ENCODE measurements around the gene ZNF3. TPM values are rescaled to one million over a fixed set of nuclear protein-coding genes. Genes with fewer than 3 reads are reported as not detected.

The ZNF3 gene
- total RNA-seq, 2 donors from 2014 or later: 32.8 to 39.9 TPM

DNA sequence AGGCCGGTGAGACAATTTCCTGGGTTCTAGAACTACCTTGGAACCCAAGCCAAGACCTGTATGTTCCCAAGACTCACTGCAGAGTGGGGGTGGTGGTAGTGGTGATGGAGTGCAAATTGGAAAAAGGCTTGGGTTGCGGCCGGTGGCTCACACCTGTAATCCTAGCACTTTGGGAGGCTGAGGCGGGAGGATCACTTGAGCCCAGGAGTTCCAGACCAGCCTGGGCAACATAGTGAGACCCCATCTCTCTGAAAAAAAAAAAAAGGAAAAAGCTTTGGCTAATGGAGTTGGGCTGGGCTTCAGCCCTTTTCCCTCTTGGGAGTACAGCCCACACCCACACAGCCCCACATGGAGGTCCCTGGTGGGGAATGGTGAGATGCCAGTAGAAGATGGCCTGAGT, 24.0 kb upstream of the ZNF3 start:
- Histone ChIP-seq H3K36me3 (ENCODE audit: control insufficient read depth, insufficient read depth, low read length) (peaks cover 43% of the 10 kb centered on the region), H3K4me3 (ENCODE audit: low read length) (no peak overlapping the region), H3K9me3 (ENCODE audit: control insufficient read depth, low read length) (no peaks in the 10 kb centered on the region), H3K27me3 (ENCODE audit: control insufficient read depth, insufficient read depth, low read length, poor library complexity, severe bottlenecking) (no peaks in the 10 kb centered on the region), H3K9ac (ENCODE audit: extremely low read depth, low read length, poor library complexity, severe bottlenecking) (no peak overlapping the region), H3K27ac (ENCODE audit: low read depth, low read length) (no peak overlapping the region), H3K4me1 (ENCODE audit: control insufficient read depth, insufficient read depth, low read length) (no peaks in the 10 kb centered on the region)
- Mint-ChIP-seq H3K27me3 (ENCODE audit: insufficient read depth) (no peaks in the 10 kb centered on the region), H3K27ac (no peak overlapping the region), H3K4me3 (no peak overlapping the region), H3K36me3 (ENCODE audit: low read depth) (peaks cover 60% of the 10 kb centered on the region), H3K9me3 (no peaks in the 10 kb centered on the region), H3K4me1 (no peaks in the 10 kb centered on the region)
- TF ChIP-seq, protein P1, sequence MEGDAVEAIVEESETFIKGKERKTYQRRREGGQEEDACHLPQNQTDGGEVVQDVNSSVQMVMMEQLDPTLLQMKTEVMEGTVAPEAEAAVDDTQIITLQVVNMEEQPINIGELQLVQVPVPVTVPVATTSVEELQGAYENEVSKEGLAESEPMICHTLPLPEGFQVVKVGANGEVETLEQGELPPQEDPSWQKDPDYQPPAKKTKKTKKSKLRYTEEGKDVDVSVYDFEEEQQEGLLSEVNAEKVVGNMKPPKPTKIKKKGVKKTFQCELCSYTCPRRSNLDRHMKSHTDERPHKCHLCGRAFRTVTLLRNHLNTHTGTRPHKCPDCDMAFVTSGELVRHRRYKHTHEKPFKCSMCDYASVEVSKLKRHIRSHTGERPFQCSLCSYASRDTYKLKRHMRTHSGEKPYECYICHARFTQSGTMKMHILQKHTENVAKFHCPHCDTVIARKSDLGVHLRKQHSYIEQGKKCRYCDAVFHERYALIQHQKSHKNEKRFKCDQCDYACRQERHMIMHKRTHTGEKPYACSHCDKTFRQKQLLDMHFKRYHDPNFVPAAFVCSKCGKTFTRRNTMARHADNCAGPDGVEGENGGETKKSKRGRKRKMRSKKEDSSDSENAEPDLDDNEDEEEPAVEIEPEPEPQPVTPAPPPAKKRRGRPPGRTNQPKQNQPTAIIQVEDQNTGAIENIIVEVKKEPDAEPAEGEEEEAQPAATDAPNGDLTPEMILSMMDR (conservative IDR thresholded peaks at IDR 0.05): no peak
- WGBS, 2 experiments (ENCODE audit: insufficient coverage in 1 of 2, insufficient read length in 1 of 2): 90 to 100% methylated on average over 1 to 4 of the region's 4 CpGs
- no peak for DNase-seq

DNA sequence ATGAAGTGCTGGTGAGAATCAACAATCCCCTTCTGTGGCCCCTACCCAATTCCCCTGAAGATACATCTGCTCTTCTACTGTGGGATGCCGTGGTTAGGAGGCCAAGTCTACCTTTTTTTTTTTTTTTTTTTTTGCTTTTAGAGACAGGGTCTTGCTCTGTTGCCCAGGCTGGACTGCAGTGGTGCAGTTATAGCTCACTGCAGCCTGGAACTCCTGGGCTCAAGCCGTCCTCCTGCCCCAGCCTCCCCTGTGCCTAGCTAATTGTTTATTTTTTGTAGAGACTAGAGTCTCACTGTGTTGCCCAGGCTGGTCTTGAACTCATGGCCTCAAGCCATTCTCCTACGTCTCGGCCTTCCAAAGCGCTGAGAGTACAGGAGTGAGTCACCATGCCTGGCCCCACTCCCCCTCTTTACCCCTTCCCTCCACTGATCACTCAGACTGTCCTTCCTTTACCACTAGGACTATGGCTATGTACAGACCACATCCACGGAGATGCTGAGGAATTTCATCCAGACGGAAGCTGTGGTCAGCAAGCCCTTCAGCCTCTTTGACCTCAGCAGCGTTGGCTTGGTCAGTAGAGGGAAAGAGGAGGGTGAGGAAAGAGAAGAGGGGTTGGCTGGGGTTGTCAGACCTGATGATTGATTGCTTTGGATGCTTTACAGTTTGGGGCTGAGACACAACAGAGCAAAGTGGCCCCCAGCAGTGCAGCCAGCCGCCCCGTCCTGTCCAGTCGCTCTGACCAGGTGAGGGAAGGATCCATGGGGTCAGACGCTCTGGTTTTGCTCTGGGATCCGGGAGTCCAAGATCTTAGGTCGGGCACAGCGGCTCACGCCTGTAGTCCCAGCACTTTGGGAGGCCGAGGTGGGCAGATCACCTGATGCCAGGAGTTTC, 21.7 kb upstream of the ZNF3 start:
- Histone ChIP-seq H3K27ac (ENCODE audit: low read depth, low read length) (no peak overlapping the region), H3K9ac (ENCODE audit: extremely low read depth, low read length, poor library complexity, severe bottlenecking) (peak overlapping the region; percentile 100), H3K27me3 (ENCODE audit: control insufficient read depth, insufficient read depth, low read length, poor library complexity, severe bottlenecking) (no peaks in the 10 kb centered on the region), H3K4me3 (ENCODE audit: low read length) (peak overlapping the region; percentile 92), H3K4me1 (ENCODE audit: control insufficient read depth, insufficient read depth, low read length) (peaks cover 6% of the 10 kb centered on the region), H3K36me3 (ENCODE audit: control insufficient read depth, insufficient read depth, low read length) (peaks cover 44% of the 10 kb centered on the region), H3K9me3 (ENCODE audit: control insufficient read depth, low read length) (no peaks in the 10 kb centered on the region)
- H3K36me3 Mint-ChIP-seq (ENCODE audit: low read depth): peaks cover 59% of the 10 kb centered on the region
- no peaks in the 10 kb centered on the region for H3K27me3 Mint-ChIP-seq (ENCODE audit: insufficient read depth)
- no peaks in the 10 kb centered on the region for H3K9me3 Mint-ChIP-seq
- H3K27ac Mint-ChIP-seq: peak overlapping the region; percentile 97
- H3K4me3 Mint-ChIP-seq: peak overlapping the region; percentile 89
- peaks cover 17% of the 10 kb centered on the region for H3K4me1 Mint-ChIP-seq
- no peak for DNase-seq
- 74 to 90% methylated on average over 10 to 17 of the region's 17 CpGs for WGBS, 2 experiments (ENCODE audit: insufficient coverage in 1 of 2, insufficient read length in 1 of 2)
- TF ChIP-seq, protein P1 (conservative IDR thresholded peaks at IDR 0.05): no peak

DNA sequence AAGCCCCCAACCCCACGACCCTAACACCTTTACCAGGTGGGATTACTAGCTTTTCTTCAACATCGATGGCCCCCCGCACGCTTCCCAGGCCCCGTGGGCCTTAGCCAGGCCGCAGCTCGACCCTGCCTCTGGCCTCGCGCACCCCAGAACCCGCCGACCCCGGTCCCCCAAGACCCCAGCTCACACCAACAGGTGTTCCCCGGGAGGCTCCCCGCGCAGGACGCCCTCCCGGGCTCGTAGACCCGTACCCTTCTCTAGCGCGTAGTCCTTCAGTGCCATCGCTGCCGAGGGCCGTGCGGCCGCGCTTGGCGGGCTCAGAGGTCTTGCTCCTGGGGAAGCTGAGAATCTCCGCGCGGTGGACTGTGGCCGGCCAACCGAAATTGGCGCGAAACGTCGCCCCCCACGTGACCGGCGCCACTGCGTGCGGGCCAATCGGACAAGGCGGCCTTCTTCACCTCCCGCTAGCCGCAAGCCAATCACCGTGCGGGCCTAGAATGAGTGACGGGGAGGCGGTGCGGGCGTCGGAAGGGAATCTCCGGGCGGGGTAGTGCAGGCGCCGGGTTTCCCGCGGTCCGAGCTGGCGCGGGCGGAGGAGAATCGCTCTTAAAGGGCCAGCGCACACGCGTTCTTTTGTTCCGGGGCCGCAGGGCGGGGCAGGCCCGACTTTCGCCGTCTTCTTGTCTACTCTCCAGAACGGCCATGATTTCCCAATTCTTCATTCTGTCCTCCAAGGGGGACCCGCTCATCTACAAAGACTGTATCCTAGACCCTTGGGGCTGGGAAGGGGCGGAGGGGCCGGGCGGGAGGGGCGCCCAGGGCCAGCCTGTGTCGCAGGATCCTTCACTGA, 19.7 kb upstream of the ZNF3 start, which contains the start of the genes AP4M1 and MCM7:
Gene AP4M1, plus strand, starts transcription at position 628 of the 847 bp plus-strand sequence. Its CDS starts 72 bp downstream, at position 700.
Gene MCM7, minus strand, starts transcription at position 382 of the 847 bp plus-strand sequence. Its CDS starts 103 bp downstream, at position 279.
- peak within 1 kb of the TSS; percentile 92 for H3K4me3 ChIP-seq (ENCODE audit: low read length)
- peaks cover 62% of the 10 kb centered on the region for H3K36me3 Mint-ChIP-seq (ENCODE audit: low read depth)
- H3K4me1 Mint-ChIP-seq: peaks cover 17% of the 10 kb centered on the region
- WGBS, 2 experiments (ENCODE audit: insufficient coverage in 1 of 2, insufficient read length in 1 of 2): 0% methylated on average over 59 to 80 of the region's 80 CpGs
- no peaks in the 10 kb centered on the region for H3K9me3 Mint-ChIP-seq
- peak within 1 kb of the TSS; percentile 100 for H3K9ac ChIP-seq (ENCODE audit: extremely low read depth, low read length, poor library complexity, severe bottlenecking)
- peak within 1 kb of the TSS; percentile 97 for H3K27ac Mint-ChIP-seq
- peak within 1 kb of the TSS; percentile 89 for H3K4me3 Mint-ChIP-seq
- DNase-seq: peak; percentile 99
- peaks cover 6% of the 10 kb centered on the region for H3K4me1 ChIP-seq (ENCODE audit: control insufficient read depth, insufficient read depth, low read length)
- H3K36me3 ChIP-seq (ENCODE audit: control insufficient read depth, insufficient read depth, low read length): peaks cover 51% of the 10 kb centered on the region
- peak within 1 kb of the TSS; percentile 99 for H3K27ac ChIP-seq (ENCODE audit: low read depth, low read length)
- H3K9me3 ChIP-seq (ENCODE audit: control insufficient read depth, low read length): no peaks in the 10 kb centered on the region
- H3K27me3 Mint-ChIP-seq (ENCODE audit: insufficient read depth): no peaks in the 10 kb centered on the region
- TF ChIP-seq, protein P1 (conservative IDR thresholded peaks at IDR 0.05): no peak
- no peaks in the 10 kb centered on the region for H3K27me3 ChIP-seq (ENCODE audit: control insufficient read depth, insufficient read depth, low read length, poor library complexity, severe bottlenecking)

Measured in endodermal cell (in vitro differentiated cells).